HepG2 (cell line): ENCODE measurements around the gene PRKCE.

Experiments used
- ARNT ChIP-seq: fragments of 450-650 bp; IDR thresholded peaks from 2 replicates; pipeline ENCODE4 v1.6.1; 2017
- CTCF ChIP-seq: sonication (generic); formaldehyde crosslinking; IDR thresholded peaks from 2 replicates; pipeline ENCODE4 v1.5.0; 2020; ENCODE audit warnings: mild to moderate bottlenecking, missing genetic modification reagents, moderate library complexity
- EHMT2 ChIP-seq: fragments of 200-600 bp; sonication (generic); IDR thresholded peaks from 2 replicates; pipeline ENCODE4 v1.7.0; 2017; ENCODE audit warnings: antibody characterized with exemption, low read depth, low read length, borderline replicate concordance
- POLR2AphosphoS5 ChIP-seq: IDR thresholded peaks from 2 replicates; pipeline ENCODE4 v1.6.1; 2012; ENCODE audit warnings: low read depth, low read length
- RAD51 ChIP-seq: fragments of 450-650 bp; IDR thresholded peaks from 2 replicates; pipeline ENCODE4 v1.6.1; 2016; ENCODE audit warnings: borderline replicate concordance
- ZBTB8A ChIP-seq: sonication (generic); formaldehyde crosslinking; IDR thresholded peaks from 2 replicates; pipeline ENCODE4 v1.4.0; 2020; ENCODE audit warnings: mild to moderate bottlenecking, low read depth, missing genetic modification reagents, borderline replicate concordance
- ZNF512 ChIP-seq: sonication (generic); formaldehyde crosslinking; IDR thresholded peaks from 2 replicates; pipeline ENCODE4 v1.4.0; 2020; ENCODE audit warnings: mild to moderate bottlenecking, missing genetic modification reagents
- ZNF556 ChIP-seq: sonication (generic); formaldehyde crosslinking; IDR thresholded peaks from 2 replicates; pipeline ENCODE4 v1.4.0; 2020; ENCODE audit warnings: mild to moderate bottlenecking, missing genetic modification reagents, borderline replicate concordance
- ZNF615 ChIP-seq: sonication (generic); formaldehyde crosslinking; IDR thresholded peaks from 2 replicates; pipeline ENCODE4 v1.5.0; 2020; ENCODE audit warnings: mild to moderate bottlenecking, missing genetic modification reagents, borderline replicate concordance
- ZUFSP ChIP-seq: sonication (generic); formaldehyde crosslinking; IDR thresholded peaks from 2 replicates; pipeline ENCODE4 v1.9.0; 2021; ENCODE audit warnings: missing genetic modification reagents, mild to moderate bottlenecking, borderline replicate concordance

- no peak for TF ChIP-seq ZUFSP (CRISPR knock-in tag)
- TF ChIP-seq ZBTB8A (CRISPR knock-in tag) = no peak
- no peak for TF ChIP-seq ZNF512 (CRISPR knock-in tag)
- TF ChIP-seq ARNT = no peak
- TF ChIP-seq CTCF (CRISPR knock-in tag) = no peak
- no peak for TF ChIP-seq ZNF615
- TF ChIP-seq ZNF556 = no peak
- TF ChIP-seq POLR2AphosphoS5 = no peak
- no peak for TF ChIP-seq EHMT2
- TF ChIP-seq RAD51 = no peak
Measured at GRCh38 chr2:46211461-46211860, 560.0 kb downstream of the PRKCE start.
